TTC549 (cell line): Measurements from ENCODE around the gene TBX15.

Source experiments
- FAIRE-seq: peaks from 2 replicates; lab custom pipeline; 2012; peaks lifted over from hg19 to GRCh38; lab: Jason Lieb, UNC

TBX15 gene

GRCh38 chr1:118988186-118989005, at the start of gene TBX15:
Gene TBX15 (minus strand): TSS chr1:118988343. CDS start chr1:118987795, 548 bp downstream.
- no peak for FAIRE-seq

GRCh38 chr1:119034359-119034758, 46.2 kb upstream of the TBX15 start:
- FAIRE-seq, result no peak

- no peak for FAIRE-seq
These were observed 44.8 kb upstream of the TBX15 start for GRCh38 chr1:119032986-119033385.

GRCh38 chr1:119027759-119028158, 39.6 kb upstream of the TBX15 start:
- no peak for FAIRE-seq

- FAIRE-seq, result no peak
These were observed 38.8 kb upstream of the TBX15 start for GRCh38 chr1:119026956-119027355.

- no peak for FAIRE-seq
These were observed 27.4 kb upstream of the TBX15 start for GRCh38 chr1:119015547-119015946.

- FAIRE-seq, result no peak
These were observed 24.2 kb upstream of the TBX15 start for GRCh38 chr1:119012383-119012782.

- no peak for FAIRE-seq
These were observed 23.6 kb upstream of the TBX15 start for GRCh38 chr1:119011706-119012105.

GRCh38 chr1:119011116-119011515, 23.0 kb upstream of the TBX15 start:
- no peak for FAIRE-seq

GRCh38 chr1:119010201-119010600, 22.1 kb upstream of the TBX15 start:
- FAIRE-seq, result no peak

GRCh38 chr1:119009312-119009655, 21.1 kb upstream of the TBX15 start:
- FAIRE-seq, result no peak

GRCh38 chr1:119008483-119009311, 20.6 kb upstream of the TBX15 start:
- FAIRE-seq, result no peak

- no peak for FAIRE-seq
These were observed 19.7 kb upstream of the TBX15 start for GRCh38 chr1:119007670-119008482.

- no peak for FAIRE-seq
These were observed 19.2 kb upstream of the TBX15 start for GRCh38 chr1:119007339-119007669.

GRCh38 chr1:119006406-119007279, 18.5 kb upstream of the TBX15 start:
- no peak for FAIRE-seq

GRCh38 chr1:119005724-119006405, 17.7 kb upstream of the TBX15 start:
- FAIRE-seq, result no peak

- FAIRE-seq, result no peak
These were observed 16.6 kb upstream of the TBX15 start for GRCh38 chr1:119004781-119005180.

- no peak for FAIRE-seq
These were observed 16.0 kb upstream of the TBX15 start for GRCh38 chr1:119004129-119004527.

GRCh38 chr1:119003413-119004128, 15.4 kb upstream of the TBX15 start:
- FAIRE-seq, result no peak

GRCh38 chr1:119002028-119002686, 14.0 kb upstream of the TBX15 start:
- no peak for FAIRE-seq
